Measurements from ENCODE around the gene ZNF277.

The ZNF277 gene

GRCh38 chr7:112206238-112206990 is at the start of gene ZNF277, which contains the start of gene DOCK4:
TSS of gene ZNF277 (plus strand) at chr7:112206695. CDS start at chr7:112206717, 22 bp downstream.
TSS of gene DOCK4 (minus strand) at chr7:112206399. CDS start at chr7:112206138, 261 bp downstream.
- peak; percentile 99 for DNase-seq

GRCh38 chr7:112157072-112157471 is 49.4 kb upstream of the ZNF277 start:
- no peak for DNase-seq

DNA sequence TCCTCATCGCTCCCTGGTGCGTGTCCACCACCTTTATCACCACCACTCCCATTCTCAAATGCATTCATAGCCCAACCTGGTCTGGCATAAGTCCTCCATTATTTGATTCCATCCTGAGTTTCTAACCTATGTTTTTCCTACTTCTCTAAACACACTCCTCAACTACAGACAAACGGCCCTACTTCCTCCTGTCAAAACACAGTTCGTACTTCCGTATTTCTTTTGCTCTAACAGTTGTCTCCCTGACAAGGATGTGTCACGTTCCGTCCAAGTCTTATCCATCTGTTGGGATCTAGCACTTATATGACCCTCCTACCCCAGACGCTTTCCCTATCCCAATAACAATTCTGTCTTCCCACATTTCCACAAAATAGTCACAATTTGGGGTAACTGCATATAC is 47.1 kb upstream of the ZNF277 start:
- DNase-seq, result no peak

DNA sequence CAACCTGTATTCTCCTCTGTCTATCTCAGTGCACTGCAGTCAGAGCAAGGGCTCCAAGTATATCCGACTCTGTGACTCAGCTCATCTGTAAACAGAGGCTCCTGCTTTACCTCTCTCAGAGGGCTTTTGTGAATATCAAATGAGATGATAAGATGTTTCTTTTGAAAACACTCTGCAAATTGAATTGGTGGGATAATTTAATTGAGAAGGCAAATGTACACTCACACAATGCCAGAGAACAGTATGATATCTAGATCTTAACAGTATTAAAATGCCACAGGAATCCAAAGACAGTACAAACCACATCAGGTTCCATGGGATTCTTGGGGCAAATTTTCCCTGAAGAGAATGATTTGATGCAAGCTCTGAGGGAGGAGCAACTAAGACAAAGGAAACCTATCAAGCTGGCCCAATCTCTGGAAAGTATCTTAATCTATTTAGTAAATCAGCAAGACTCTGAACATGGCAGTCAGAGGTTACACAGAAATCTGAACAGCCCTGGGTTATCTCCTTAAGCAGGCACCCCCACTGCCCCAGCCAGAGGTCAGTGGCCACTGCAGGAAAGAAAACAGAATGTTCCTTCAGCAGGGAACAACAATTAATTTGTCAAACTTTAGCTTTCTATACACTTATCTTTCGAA is 46.2 kb upstream of the ZNF277 start:
- DNase-seq, result no peak

DNA sequence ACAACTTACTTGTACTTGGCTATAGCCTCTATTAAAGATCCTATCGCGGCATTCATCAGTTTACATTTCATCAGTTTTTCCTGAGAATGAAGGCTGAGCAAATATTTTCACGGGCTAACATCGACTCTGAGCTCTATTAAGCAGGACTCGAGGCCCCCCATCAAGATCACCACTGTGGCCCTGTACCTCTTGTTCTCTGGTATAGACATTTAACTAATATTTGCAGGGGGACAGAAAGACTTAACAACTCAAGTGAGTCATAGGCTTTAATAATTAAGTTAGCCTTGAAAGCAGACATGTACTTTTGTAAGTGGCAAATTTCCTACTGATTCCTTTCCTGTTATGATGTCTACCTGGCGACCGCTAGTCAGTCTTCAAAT is 45.7 kb upstream of the ZNF277 start:
- DNase-seq, result no peak

- peak in 1 of 2 experiments; percentile 20 for DNase-seq
Measured at GRCh38 chr7:112161253-112162141, 45.0 kb upstream of the ZNF277 start.

DNA sequence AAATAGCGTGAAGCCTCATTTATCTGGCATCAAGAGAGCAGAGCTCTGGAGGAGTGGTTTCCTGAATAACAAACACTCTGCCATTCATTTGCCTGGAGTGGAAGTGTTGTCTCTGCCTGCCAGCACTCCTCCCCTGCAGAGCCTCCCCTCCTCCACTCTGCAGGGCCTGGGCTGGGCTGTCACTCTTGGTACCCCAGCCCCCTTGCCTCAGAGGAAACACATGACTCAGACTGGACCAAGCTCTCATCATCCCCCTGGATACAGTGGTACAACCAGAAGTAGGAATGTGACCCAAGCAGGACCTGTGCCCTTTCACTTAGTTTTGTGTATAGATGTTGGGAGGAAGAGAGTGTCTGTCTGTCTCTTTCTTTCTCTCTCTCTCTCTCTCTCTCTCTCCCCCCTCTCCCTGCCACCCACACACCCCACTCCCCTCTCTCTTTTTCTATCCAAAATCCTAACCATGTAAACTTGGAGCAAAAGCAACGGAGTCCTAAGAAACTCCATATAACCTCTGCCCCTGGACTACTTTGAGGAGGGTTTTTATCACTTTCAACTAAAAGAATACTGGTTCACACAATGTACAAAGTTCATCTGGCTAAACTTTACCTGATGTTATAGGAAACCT is 44.2 kb upstream of the ZNF277 start:
- DNase-seq, result peak; percentile 33 to 53

DNA sequence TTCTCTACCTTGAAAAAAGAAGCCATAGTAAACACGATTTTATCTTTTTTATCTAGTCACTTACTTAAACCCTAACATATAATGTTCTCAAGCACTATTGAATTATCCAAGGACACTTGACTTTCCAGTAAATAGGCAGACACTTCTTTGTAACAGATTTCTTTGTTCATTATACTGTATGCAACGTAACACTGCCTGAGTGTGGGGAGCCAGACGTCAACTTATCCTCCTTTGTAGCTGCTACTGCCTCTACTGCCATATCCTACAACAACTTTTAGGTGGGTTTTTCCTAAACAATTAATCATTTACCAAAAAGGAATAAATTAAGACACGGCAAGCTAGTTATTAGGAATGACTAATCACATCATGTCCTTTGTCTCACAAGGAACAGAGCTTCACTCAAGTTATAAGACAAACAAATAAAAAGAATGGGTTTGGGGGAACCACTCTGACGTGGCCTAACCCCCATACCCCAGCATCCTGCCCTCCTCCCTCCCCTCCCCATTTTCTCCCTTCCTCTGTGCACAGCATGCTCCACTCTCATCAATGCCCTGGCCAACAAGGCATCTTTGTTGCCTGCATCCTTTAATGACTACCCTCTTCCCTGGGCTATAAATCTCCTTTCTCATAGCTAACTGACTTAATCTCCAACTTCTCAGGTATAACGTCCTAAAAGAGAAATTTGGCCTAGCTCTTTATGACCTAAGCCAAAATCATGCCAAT is 43.5 kb upstream of the ZNF277 start:
- no peak for DNase-seq

GRCh38 chr7:112167147-112167546 is 39.3 kb upstream of the ZNF277 start:
- DNase-seq, result no peak

GRCh38 chr7:112168915-112169314 is 37.6 kb upstream of the ZNF277 start:
- DNase-seq, result no peak

DNA sequence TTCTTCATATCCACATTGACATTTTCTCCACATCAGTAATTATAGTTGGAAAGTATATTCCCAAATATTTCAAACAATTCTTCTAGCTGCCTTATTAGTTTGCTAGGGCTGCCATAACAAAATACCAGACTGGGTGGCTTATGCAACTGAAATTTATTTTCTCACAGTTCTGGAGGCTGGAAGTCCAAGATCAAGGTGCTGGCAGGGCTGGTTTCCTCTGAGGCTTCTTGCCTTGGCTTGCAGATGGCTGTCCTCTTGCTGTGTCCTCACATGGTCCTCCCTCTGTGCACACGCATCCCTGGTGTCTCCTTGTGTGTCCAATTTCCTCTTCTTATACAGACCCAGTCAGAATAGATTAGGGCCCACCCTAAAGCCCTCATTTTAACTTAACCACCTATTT is 34.8 kb upstream of the ZNF277 start:
- DNase-seq, result no peak

DNA sequence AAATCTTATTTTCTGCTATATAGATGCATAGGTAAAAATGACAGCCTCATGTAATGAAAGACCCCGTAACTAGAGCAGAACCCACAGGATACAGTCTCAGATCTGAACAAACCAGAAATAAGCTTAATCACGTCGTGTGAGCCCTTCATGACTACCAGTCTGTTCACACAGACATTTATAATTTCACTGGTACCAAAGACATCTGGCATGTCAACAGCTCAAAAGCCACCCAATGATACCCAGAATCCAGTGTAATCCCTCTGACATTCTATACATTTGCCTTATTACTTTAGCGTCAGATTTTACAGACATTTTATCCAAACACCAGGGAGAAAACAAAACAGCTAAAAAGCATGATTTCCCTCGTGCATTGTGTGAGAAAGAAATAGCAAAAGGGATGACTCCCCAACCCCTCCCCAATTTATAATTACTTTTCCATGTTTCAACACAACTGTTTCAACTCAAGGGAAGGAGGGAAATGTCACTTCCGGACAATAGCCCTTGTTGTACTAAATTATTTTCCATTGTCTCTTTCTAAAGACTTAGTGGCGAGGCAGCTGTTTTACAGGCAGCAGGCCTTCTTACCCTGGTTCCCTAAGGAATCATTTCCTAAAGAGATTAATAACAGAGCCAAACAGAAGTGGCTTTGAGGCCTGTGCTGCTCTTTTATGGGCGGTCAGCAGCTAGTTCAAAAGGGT is 33.5 kb upstream of the ZNF277 start:
- no peak for DNase-seq

- DNase-seq, result no peak
Measured at GRCh38 chr7:112173568-112173905, 33.0 kb upstream of the ZNF277 start.

DNA sequence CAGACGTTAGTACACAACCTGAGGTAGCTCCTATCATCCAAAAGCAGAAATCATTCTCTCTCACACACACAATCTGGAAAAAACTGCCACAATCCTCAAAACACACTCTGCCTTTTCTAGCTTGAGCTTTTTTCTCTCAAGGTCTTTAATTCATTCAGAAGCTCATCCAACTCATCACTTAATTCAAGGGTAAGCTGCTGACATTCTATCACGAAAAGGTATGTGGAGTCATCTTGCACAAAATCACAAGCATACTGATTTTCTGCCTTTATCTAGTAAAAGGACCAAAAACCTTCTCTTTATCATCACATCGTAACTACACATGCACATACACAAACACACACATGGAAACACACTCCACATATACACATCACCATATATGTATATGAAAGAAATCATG is 32.3 kb upstream of the ZNF277 start:
- no peak for DNase-seq

GRCh38 chr7:112176241-112176640 is 30.3 kb upstream of the ZNF277 start:
- DNase-seq, result no peak

DNA sequence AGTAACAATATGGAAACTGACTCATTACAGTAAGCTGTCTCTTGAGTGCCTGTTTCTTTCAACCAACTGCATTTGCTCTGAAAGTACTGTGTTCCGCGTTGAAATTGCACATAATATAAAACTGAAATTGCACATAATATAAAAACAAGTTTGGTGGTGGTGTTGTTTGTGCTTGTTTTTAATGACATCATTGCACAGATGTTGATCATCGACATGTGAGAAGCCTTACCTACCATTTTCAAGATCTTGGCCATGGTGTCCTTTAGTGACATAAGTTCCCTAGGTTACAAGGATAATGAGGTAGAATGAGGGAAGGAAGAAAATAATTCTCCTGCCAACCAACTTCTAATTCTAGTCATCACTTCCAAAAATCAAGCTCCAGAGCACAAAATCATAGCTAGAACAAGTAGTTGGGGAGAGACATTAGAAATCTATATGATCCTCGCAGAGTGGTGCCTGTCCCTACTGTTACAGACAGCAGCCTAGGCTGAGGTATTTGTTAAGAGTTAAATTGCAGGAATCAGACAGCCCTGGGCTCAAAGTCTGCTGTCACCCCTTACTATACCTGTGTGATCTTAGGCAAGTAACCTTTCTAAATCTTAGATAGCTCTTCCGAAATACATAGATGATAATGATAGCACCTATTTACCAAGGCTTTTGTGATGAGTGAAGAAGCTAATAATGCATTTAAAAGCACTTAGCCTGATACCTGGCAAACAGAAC is 29.6 kb upstream of the ZNF277 start:
- no peak for DNase-seq

GRCh38 chr7:112180223-112180622 is 26.3 kb upstream of the ZNF277 start:
- DNase-seq, result no peak

- no peak for DNase-seq
Measured at GRCh38 chr7:112182749-112183148, 23.7 kb upstream of the ZNF277 start.

DNA sequence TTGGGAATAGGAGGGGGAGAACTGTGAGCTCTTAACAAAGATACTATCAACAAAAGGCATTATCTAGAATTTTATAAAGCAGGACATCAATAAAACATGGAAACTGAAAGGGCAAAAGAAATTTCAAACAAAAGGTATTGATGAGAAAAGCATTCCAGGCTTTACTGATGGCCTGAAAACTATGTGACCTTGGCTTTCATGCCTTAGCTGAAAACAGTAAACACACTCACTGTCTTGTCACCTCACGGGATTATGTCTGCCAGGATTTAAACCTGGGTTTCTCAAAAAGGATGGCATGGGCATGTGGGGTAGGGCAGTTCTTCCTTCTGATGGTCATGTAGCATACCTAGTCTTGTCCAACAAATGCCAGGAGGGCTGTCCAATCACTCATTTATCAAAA is 23.2 kb upstream of the ZNF277 start:
- DNase-seq, result no peak

DNA sequence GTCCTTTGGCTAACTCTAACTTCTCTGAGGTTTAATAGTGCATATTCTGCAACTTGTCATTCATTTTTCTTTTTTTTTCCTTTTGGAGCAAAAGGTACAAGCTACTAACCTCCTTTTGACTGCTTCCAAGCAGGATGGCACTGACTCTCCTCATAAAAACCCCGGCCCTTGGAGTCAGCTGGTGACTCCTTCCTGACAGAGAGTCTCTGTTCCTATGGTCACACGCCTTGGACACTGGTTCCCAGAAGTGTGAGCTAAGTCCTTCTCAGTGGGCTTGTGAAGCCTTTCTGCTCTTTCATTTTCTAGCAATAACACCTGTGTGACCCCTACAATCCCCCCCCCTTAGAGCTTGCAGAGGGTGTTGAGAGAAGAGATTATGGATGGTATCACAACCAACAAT is 22.0 kb upstream of the ZNF277 start:
- DNase-seq, result no peak

All from NCI-H187 (cell line).